ENCODE data around the gene SOX6.

The SOX6 gene

DNA sequence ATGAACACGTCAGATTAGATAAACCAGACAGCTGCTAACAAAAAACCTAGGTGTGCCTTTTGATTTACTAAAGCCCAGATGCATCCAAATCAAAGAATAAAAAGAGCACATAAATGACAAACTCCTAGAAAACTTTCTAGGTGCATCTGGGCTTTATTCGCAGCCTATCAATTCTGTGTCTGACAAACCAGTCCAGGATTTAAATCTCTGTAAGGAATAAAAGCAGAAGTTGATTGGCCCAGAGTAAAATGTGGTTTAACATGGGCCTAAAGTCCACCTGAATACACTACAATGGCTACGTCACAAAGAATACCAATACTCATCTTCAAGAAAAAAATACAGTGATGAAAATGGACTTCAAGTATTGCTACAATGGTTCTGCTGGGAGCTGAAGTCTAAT is 66.8 kb downstream of the SOX6 start:
- Histone ChIP-seq H3K4me2 (no peak overlapping the region), H3K4me1 (ENCODE audit: low read depth, poor library complexity, severe bottlenecking) (no peaks in the 10 kb centered on the region), H3K79me2 (ENCODE audit: insufficient read depth, low read depth) (no peaks in the 10 kb centered on the region), H4K20me1 (ENCODE audit: insufficient read depth) (no peaks in the 10 kb centered on the region), H2AFZ (ENCODE audit: low read depth) (no peak overlapping the region), H3K9ac (no peak overlapping the region), H3K36me3 (ENCODE audit: insufficient read depth) (no peaks in the 10 kb centered on the region), H3K27me3 (ENCODE audit: insufficient read depth, low read depth) (no peaks in the 10 kb centered on the region), H3K4me3 (IDR thresholded peaks at IDR 0.05; ENCODE audit: insufficient read depth, low read depth, low read length) (no peak overlapping the region), H3K27ac (no peak overlapping the region)
- no peak for TF ChIP-seq CTCF (conservative IDR thresholded peaks at IDR 0.05; ENCODE audit: low read depth, low read length)

- TF ChIP-seq CTCF (conservative IDR thresholded peaks at IDR 0.05; ENCODE audit: low read depth, low read length): no peak
- H3K4me2 ChIP-seq: no peak overlapping the region
- no peaks in the 10 kb centered on the region for H3K36me3 ChIP-seq (ENCODE audit: insufficient read depth)
- H3K27me3 ChIP-seq (ENCODE audit: insufficient read depth, low read depth): no peaks in the 10 kb centered on the region
- H3K27ac ChIP-seq: no peak overlapping the region
- no peak overlapping the region for H3K4me3 ChIP-seq (IDR thresholded peaks at IDR 0.05; ENCODE audit: insufficient read depth, low read depth, low read length)
- no peak overlapping the region for H3K9ac ChIP-seq
- no peaks in the 10 kb centered on the region for H3K79me2 ChIP-seq (ENCODE audit: insufficient read depth, low read depth)
- H4K20me1 ChIP-seq (ENCODE audit: insufficient read depth): no peaks in the 10 kb centered on the region
- H3K4me1 ChIP-seq (ENCODE audit: low read depth, poor library complexity, severe bottlenecking): no peaks in the 10 kb centered on the region
- H2AFZ ChIP-seq (ENCODE audit: low read depth): no peak overlapping the region
These were observed 68.6 kb downstream of the SOX6 start for GRCh38 chr11:16287630-16288280.

DNA sequence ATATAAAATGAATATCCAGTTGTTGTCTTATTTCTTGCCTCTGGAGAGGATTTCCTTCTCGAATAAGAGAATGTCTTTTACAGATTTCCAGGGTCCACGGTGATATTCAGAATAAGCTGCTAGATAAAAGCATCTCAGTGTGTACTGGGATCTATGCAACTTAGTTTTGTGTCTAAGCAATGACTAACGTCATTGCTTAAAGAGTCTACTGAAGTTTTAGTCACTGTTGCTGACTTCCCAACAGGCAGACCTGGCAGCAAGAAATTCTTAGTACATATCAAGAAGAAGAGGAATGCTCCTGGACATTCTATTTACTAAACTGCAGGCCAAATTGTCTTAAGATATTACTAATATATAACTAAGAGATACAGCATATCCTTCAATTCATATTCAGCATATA is 70.3 kb downstream of the SOX6 start:
- H3K4me1 ChIP-seq (ENCODE audit: low read depth, poor library complexity, severe bottlenecking): no peaks in the 10 kb centered on the region
- H3K79me2 ChIP-seq (ENCODE audit: insufficient read depth, low read depth): no peaks in the 10 kb centered on the region
- no peaks in the 10 kb centered on the region for H3K27me3 ChIP-seq (ENCODE audit: insufficient read depth, low read depth)
- H4K20me1 ChIP-seq (ENCODE audit: insufficient read depth): no peaks in the 10 kb centered on the region
- H3K4me2 ChIP-seq: no peak overlapping the region
- H3K27ac ChIP-seq: no peak overlapping the region
- H3K36me3 ChIP-seq (ENCODE audit: insufficient read depth): no peaks in the 10 kb centered on the region
- no peak overlapping the region for H3K4me3 ChIP-seq (IDR thresholded peaks at IDR 0.05; ENCODE audit: insufficient read depth, low read depth, low read length)
- TF ChIP-seq CTCF (conservative IDR thresholded peaks at IDR 0.05; ENCODE audit: low read depth, low read length): no peak
- no peak overlapping the region for H3K9ac ChIP-seq
- H2AFZ ChIP-seq (ENCODE audit: low read depth): no peak overlapping the region

GRCh38 chr11:16280256-16280682 is 76.1 kb downstream of the SOX6 start:
- TF ChIP-seq CTCF (conservative IDR thresholded peaks at IDR 0.05; ENCODE audit: low read depth, low read length): no peak
- Histone ChIP-seq H3K4me1 (ENCODE audit: low read depth, poor library complexity, severe bottlenecking) (no peaks in the 10 kb centered on the region), H3K27ac (no peak overlapping the region), H3K4me3 (IDR thresholded peaks at IDR 0.05; ENCODE audit: insufficient read depth, low read depth, low read length) (no peak overlapping the region), H3K36me3 (ENCODE audit: insufficient read depth) (no peaks in the 10 kb centered on the region), H4K20me1 (ENCODE audit: insufficient read depth) (no peaks in the 10 kb centered on the region), H3K9ac (no peak overlapping the region), H3K79me2 (ENCODE audit: insufficient read depth, low read depth) (no peaks in the 10 kb centered on the region), H3K27me3 (ENCODE audit: insufficient read depth, low read depth) (no peaks in the 10 kb centered on the region), H3K4me2 (no peak overlapping the region), H2AFZ (ENCODE audit: low read depth) (no peak overlapping the region)
